Keratinocyte (primary cell): ENCODE data around the gene LFNG. TPM values are rescaled to one million over a fixed set of nuclear protein-coding genes. Genes with fewer than 3 reads are reported as not detected.

ENCODE experiments used
- DNase-seq: peaks from one replicate; pipeline ENCODE4 v3.0.0-alpha.2; 2011; ENCODE audit warnings: low read depth, missing footprints, low spot score
- FAIRE-seq: peaks from 2 replicates; lab custom pipeline; 2011; peaks lifted over from hg19 to GRCh38; lab: Jason Lieb, UNC
- H2AFZ ChIP-seq: 2 replicates; pipeline ENCODE4 v1.6.0; 2012; ENCODE audit warnings: low read length, control low read depth, inconsistent platforms; ENCODE audit not compliant: control insufficient read depth
- H3K27ac ChIP-seq: 2 replicates; pipeline ENCODE4 v1.5.1; 2011; ENCODE audit warnings: low read length; ENCODE audit not compliant: control insufficient read depth, insufficient read depth
- H3K27me3 ChIP-seq: 3 replicates; pipeline ENCODE4 v1.6.0; 2011; ENCODE audit warnings: low read length; ENCODE audit not compliant: control insufficient read depth, insufficient read depth; ENCODE audit errors: extremely low read depth
- H3K36me3 ChIP-seq, 2 experiments: 2 replicates in 1 of 2; 3 replicates in 1 of 2; pipeline ENCODE4 v1.5.1; 2011; ENCODE audit warnings: low read length in 2 of 2, mild to moderate bottlenecking in 1 of 2; ENCODE audit not compliant: control insufficient read depth in 2 of 2, insufficient read depth in 2 of 2; ENCODE audit errors: extremely low read depth in 1 of 2
- H3K4me1 ChIP-seq: 3 replicates; pipeline ENCODE4 v1.5.1; 2011; ENCODE audit warnings: low read length; ENCODE audit not compliant: control insufficient read depth, insufficient read depth; ENCODE audit errors: extremely low read depth
- H3K4me2 ChIP-seq: 3 replicates; pipeline ENCODE4 v1.6.0; 2011; ENCODE audit warnings: low read depth, low read length; ENCODE audit not compliant: control insufficient read depth, insufficient read depth; ENCODE audit errors: extremely low read depth
- H3K4me3 ChIP-seq, 3 experiments: fragments of 200-600 bp in 1 of 3; sonication (generic) in 1 of 3; 2 replicates in 2 of 3; 3 replicates in 1 of 3; pipeline ENCODE4 v1.5.1; 2011 to 2016; ENCODE audit warnings: low read length in 3 of 3, mild to moderate bottlenecking in 3 of 3, control low read depth in 2 of 3, inconsistent platforms in 1 of 3, low read depth in 1 of 3, mixed read lengths in 1 of 3, mixed run types in 1 of 3, moderate library complexity in 1 of 3; ENCODE audit not compliant: control insufficient read depth in 2 of 3, insufficient read depth in 2 of 3; ENCODE audit errors: extremely low read depth in 1 of 3
- H3K79me2 ChIP-seq: 2 replicates; pipeline ENCODE4 v1.6.0; 2012; ENCODE audit warnings: low read length; ENCODE audit not compliant: control insufficient read depth, insufficient read depth
- H3K9ac ChIP-seq: 3 replicates; pipeline ENCODE4 v1.6.0; 2011; ENCODE audit warnings: low read length; ENCODE audit not compliant: control insufficient read depth, insufficient read depth; ENCODE audit errors: extremely low read depth
- H3K9me1 ChIP-seq: 3 replicates; pipeline ENCODE4 v1.6.0; 2011; ENCODE audit warnings: low read length; ENCODE audit not compliant: control insufficient read depth, insufficient read depth; ENCODE audit errors: extremely low read depth
- H3K9me3 ChIP-seq: 2 replicates; pipeline ENCODE4 v1.5.1; 2012; ENCODE audit warnings: low read depth, low read length; ENCODE audit not compliant: control insufficient read depth
- H4K20me1 ChIP-seq: 3 replicates; pipeline ENCODE4 v1.6.0; 2011; ENCODE audit warnings: low read length; ENCODE audit not compliant: control insufficient read depth, insufficient read depth; ENCODE audit errors: extremely low read depth
- EZH2 ChIP-seq: IDR thresholded peaks from one replicate; pipeline ENCODE4 v1.6.1; 2012; ENCODE audit warnings: inconsistent platforms, mild to moderate bottlenecking, low read length, moderate library complexity
- dilution Hi-C: fragments of 300-500 bp; cut with MboI; formaldehyde crosslinking; loops from one replicate; pipeline ENCODE4 v1.7.0; 2020; ENCODE audit warnings: low sequenced_read_pairs; ENCODE audit not compliant: extremely low pct_ligation_motif_present
- polyA plus RNA-seq, 5 experiments: library from polyadenylated mRNA; depleted of rRNA in 3 of 5; stranded (reverse) in 3 of 5; stranded (forward) in 1 of 5; unstranded in 1 of 5; fragments of >200 nt; gene quantifications; 1 replicate in 1 of 5; 2 replicates in 3 of 5; 3 replicates in 1 of 5; pipeline versions ENCODE4 v1.2.1 to v1.2.3, GENCODE V29; 2011 to 2012; ENCODE audit warnings: missing spikeins in 2 of 5, low read depth in 1 of 5, low replicate concordance in 1 of 5
- TF ChIP-seq, protein P1 (sequence below), 3 experiments: IDR thresholded peaks in 1 of 3; conservative IDR thresholded peaks in 1 of 3; optimal IDR thresholded peaks in 1 of 3; 2 replicates in 2 of 3; 3 replicates in 1 of 3; pipeline versions ENCODE3 to v1.5.1; 2011; ENCODE audit warnings: low read length in 3 of 3, mild to moderate bottlenecking in 3 of 3, moderate library complexity in 2 of 3, control low read depth in 1 of 3, inconsistent platforms in 1 of 3; ENCODE audit not compliant: insufficient read depth in 2 of 3; ENCODE audit errors: extremely low read depth in 1 of 3

LFNG gene
- polyA plus RNA-seq, 1 donor (not counting 4 experiments of a cell fraction or from before 2014, with no cell fraction given) = 17.7 TPM

DNA sequence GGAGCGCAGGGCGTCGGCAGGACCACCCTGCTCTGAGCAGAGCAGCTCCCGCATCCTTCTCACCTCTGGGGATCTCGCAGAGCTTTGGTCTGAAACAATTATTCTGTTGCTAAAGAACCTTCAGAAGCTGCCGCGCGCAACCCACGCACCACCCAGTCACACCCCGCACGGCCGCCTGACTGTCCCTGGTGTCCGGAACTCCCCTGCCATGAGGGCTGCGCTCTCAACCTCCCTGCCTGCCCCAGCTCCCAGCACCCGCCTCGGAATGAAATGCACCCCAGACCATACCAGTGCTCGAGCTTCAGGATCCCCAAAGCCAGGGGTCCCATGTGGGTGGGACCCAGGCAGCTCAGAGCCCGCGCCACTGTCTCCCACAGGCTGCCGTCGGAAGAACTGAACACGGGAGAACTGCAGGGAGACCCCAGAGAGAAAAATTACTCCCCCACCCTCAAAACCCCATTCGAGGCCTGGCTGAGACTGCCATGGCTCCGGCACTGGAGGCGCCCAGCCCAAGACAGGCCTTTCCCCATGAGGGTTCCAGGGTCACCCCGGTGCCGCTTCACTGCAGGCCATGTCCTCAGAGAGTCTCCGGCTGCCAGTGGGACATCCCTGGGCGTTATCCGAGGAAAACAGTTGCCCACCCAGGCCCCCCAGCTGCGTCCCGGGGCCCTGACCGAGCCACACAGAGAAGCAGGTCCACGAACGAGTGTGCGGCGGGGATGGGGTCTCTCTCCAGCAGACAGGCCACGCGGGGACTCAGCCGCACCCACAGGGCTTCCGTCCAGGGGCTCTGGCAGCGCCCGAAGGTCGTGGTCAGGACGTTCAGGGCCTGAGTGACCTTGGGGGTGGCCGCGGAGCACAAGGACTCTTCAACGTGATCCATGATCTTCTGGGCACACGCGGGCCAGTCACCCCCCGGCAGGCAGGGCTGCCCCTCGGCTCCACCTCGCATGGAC, 23.6 kb downstream of the LFNG start:
- Histone ChIP-seq H3K9me1 (no peaks in the 10 kb centered on the region), H4K20me1 (no peaks in the 10 kb centered on the region), H3K27ac (no peak overlapping the region), H3K36me3 (peaks cover 28% of the 10 kb centered on the region in 2 experiments), H2AFZ (no peak overlapping the region), H3K9me3 (no peaks in the 10 kb centered on the region), H3K4me2 (no peak overlapping the region), H3K4me1 (no peaks in the 10 kb centered on the region), H3K27me3 (no peaks in the 10 kb centered on the region), H3K79me2 (no peaks in the 10 kb centered on the region), H3K9ac (no peak overlapping the region), H3K4me3 (no peak overlapping the region)
- TF ChIP-seq EZH2 = no peak
- TF ChIP-seq, protein P1, sequence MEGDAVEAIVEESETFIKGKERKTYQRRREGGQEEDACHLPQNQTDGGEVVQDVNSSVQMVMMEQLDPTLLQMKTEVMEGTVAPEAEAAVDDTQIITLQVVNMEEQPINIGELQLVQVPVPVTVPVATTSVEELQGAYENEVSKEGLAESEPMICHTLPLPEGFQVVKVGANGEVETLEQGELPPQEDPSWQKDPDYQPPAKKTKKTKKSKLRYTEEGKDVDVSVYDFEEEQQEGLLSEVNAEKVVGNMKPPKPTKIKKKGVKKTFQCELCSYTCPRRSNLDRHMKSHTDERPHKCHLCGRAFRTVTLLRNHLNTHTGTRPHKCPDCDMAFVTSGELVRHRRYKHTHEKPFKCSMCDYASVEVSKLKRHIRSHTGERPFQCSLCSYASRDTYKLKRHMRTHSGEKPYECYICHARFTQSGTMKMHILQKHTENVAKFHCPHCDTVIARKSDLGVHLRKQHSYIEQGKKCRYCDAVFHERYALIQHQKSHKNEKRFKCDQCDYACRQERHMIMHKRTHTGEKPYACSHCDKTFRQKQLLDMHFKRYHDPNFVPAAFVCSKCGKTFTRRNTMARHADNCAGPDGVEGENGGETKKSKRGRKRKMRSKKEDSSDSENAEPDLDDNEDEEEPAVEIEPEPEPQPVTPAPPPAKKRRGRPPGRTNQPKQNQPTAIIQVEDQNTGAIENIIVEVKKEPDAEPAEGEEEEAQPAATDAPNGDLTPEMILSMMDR (optimal IDR thresholded peaks at IDR 0.05 in 1 of 3, IDR thresholded peaks at IDR 0.05 in 1 of 3, conservative IDR thresholded peaks at IDR 0.05 in 1 of 3; ENCODE audit: extremely low read depth in 1 of 3, insufficient read depth in 2 of 3, low read length in 3 of 3) = no peak
- DNase-seq (no peak), FAIRE-seq (no peak)
- dilution Hi-C loops = no loop called here

DNA sequence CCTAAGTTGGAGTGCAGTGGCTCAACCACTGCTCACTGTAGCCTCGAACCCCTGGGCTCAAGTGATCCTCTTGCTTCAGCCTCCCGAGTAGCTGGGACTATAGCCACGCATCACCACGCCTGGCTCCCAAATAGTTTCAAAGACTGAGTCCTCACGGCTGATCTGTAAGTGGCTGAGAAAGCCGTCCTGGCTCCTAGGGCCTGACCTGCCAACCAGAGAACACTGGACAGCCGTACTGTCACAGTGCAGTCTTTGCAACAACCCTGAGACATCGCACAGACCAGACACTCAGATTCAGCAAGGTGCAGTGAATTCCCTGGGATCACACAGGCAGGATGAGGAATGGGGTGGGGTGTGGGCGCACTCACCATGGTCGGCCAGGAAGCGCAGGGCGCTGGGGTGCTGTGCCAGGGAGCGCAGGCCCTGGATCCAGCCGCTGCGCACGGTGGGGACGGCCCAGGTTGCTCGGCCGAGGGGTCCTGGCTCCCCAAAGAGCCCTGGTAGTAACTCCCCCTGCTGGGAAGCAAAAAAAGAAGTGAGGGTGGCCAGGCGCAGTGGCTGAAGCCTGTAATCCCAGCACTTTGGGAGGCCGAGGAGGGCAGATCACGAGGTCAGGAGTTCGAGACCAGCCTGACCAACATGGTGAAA, 25.1 kb downstream of the LFNG start:
- no peaks in the 10 kb centered on the region for H3K9me1 ChIP-seq
- H3K4me2 ChIP-seq = no peak overlapping the region
- H3K27ac ChIP-seq = no peak overlapping the region
- DNase-seq (no peak), FAIRE-seq (no peak)
- H4K20me1 ChIP-seq = no peaks in the 10 kb centered on the region
- no peaks in the 10 kb centered on the region for H3K4me1 ChIP-seq
- H3K36me3 ChIP-seq = peaks cover 15 to 24% of the 10 kb centered on the region in 2 experiments
- H3K4me3 ChIP-seq = no peak overlapping the region
- no peak overlapping the region for H3K9ac ChIP-seq
- no peaks in the 10 kb centered on the region for H3K79me2 ChIP-seq
- TF ChIP-seq, protein P1 (optimal IDR thresholded peaks at IDR 0.05 in 1 of 3, IDR thresholded peaks at IDR 0.05 in 1 of 3, conservative IDR thresholded peaks at IDR 0.05 in 1 of 3; ENCODE audit: extremely low read depth in 1 of 3, insufficient read depth in 2 of 3, low read length in 3 of 3) = no peak
- TF ChIP-seq EZH2 = no peak
- no peak overlapping the region for H2AFZ ChIP-seq
- dilution Hi-C loops = no loop called here
- H3K27me3 ChIP-seq = no peaks in the 10 kb centered on the region
- no peaks in the 10 kb centered on the region for H3K9me3 ChIP-seq
